ENCODE results near the gene TMEM151A.
"Not testable (repeated sequence)": the region's sequence is repeated elsewhere in the genome, so short reads cannot be mapped to it uniquely, and the experiment has no call there.

- TF ChIP-seq CTCF, POLR2A (IDR thresholded peaks at IDR 0.05): not testable (repeated sequence)
Observed at GRCh38 chr11:66320289-66320688, 28.6 kb downstream of the TMEM151A start.
